Retinal pigment epithelial cell (primary cell): ENCODE measurements around the gene ADAMTS2.

ENCODE experiments used
- DNase-seq: peaks from one replicate; pipeline ENCODE4 v3.0.0-alpha.2; 2010; ENCODE audit warnings: low read depth
- H3K4me3 ChIP-seq: 2 replicates; pipeline ENCODE4 v1.5.1; 2011; ENCODE audit warnings: mild to moderate bottlenecking, low read length, control low read depth, moderate library complexity
- CTCF ChIP-seq: conservative IDR thresholded peaks from 2 replicates; pipeline ENCODE4 v1.5.1; 2011; ENCODE audit warnings: low read depth, low read length, control low read depth, inconsistent platforms

Gene ADAMTS2

DNA sequence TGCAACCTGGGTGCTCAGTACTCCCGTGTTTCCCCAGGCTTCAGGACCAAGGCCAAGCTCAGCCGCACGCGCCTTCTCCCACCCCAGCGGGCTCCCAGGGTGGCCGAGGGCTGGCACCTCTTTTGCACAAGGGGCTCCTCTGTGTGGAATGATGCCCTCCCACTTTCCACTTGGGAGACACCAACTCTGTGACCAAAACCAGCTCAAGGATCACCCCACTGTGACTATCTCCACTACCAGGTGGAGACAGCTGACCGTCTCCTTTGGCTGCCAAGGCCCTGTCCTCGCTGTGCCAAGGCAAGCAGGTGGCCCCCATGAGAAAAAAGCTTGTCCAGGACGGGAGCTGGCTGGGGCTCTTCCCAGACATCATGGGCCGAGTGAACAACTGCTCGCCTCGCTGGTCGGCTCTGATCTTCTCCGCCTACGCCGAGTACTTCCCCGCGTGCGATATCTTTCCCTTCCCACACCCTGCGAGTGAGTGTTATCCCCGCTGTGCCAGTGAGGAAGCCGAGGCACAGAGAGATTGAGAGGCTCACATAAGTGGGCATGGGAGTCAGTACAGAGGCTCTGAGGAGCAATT is 152.3 kb downstream of the ADAMTS2 start:
- no peak for DNase-seq
- TF ChIP-seq CTCF = no peak
- H3K4me3 ChIP-seq = no peak overlapping the region

GRCh38 chr5:179192185-179192890 is 152.9 kb downstream of the ADAMTS2 start:
- DNase-seq = no peak
- no peak overlapping the region for H3K4me3 ChIP-seq
- TF ChIP-seq CTCF = no peak

GRCh38 chr5:179191506-179192184 is 153.6 kb downstream of the ADAMTS2 start:
- no peak for TF ChIP-seq CTCF
- DNase-seq = no peak

DNA sequence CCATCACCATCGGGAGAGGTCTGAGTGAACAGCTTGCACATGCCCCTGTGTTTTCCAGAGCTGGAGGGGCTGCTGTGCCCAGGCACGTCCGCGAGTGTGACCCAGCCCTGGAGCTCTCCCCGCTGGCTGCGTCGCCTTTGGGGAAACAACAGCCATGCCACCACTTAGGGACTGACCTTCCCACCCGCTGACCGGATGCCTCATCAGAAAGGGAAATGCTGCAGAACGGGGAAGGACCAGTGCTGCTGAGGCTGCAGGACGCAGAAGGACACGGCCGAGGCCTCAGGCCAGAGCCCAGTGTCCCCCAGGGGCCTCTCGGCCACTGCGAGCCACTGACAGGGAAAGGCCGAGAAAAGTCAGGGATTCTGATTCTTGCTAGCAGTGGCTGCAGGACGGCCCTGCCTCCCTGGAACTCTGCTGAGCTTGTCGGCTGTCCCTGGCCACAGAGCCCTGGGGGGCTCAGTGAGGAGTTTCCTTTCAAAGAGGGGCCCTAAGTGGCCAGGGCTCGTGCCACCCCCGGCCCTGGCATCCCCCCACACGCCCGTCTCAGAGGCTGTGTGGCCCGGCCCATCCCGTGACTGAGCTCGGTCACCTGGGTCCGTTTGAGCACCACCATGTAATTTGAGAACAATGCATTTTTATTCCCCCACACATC is 154.3 kb downstream of the ADAMTS2 start:
- no peak for TF ChIP-seq CTCF
- DNase-seq = no peak
- H3K4me3 ChIP-seq = no peak overlapping the region

More at GRCh38 chr5:179191506-179192184, 153.6 kb downstream of the ADAMTS2 start:
- no peak overlapping the region for H3K4me3 ChIP-seq

DNA sequence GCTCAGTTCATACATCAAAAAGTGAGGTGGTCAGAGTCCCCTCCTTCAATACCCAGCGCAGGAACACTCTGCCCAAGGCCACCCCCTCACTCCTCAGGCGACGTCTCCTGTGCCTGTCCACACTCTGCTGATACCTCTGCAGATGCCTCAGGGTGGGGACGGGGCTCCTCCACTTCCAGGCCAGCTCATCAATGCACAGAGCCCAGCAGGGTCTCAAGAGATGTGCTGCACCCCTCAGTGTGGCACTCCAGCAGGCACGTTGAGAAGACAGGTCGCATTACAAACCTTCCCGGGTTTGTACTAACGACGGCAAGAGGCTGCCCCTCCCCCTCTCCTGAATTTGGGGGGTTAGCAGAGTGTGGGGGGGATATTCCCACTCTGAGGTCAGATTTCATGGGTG is 156.6 kb downstream of the ADAMTS2 start:
- DNase-seq = no peak
- H3K4me3 ChIP-seq = no peak overlapping the region
- TF ChIP-seq CTCF = no peak

GRCh38 chr5:179187681-179188575 is 157.3 kb downstream of the ADAMTS2 start:
- DNase-seq = no peak
- no peak for TF ChIP-seq CTCF

More at GRCh38 chr5:179187681-179188575, 157.3 kb downstream of the ADAMTS2 start:
- no peak overlapping the region for H3K4me3 ChIP-seq
